ENCODE data around the gene IRAK3. TPM values are rescaled to one million over a fixed set of nuclear protein-coding genes. Genes with fewer than 3 reads are reported as not detected.
A peak's percentile ranks its signal among the peaks of the same experiment; 100 is the strongest.
"Not testable (repeated sequence)": the region's sequence is repeated elsewhere in the genome, so short reads cannot be mapped to it uniquely, and the experiment has no call there.

The IRAK3 gene
- total and polyA plus RNA-seq, 2 experiments from 2014 or later: 1.2 to 8.6 TPM

DNA sequence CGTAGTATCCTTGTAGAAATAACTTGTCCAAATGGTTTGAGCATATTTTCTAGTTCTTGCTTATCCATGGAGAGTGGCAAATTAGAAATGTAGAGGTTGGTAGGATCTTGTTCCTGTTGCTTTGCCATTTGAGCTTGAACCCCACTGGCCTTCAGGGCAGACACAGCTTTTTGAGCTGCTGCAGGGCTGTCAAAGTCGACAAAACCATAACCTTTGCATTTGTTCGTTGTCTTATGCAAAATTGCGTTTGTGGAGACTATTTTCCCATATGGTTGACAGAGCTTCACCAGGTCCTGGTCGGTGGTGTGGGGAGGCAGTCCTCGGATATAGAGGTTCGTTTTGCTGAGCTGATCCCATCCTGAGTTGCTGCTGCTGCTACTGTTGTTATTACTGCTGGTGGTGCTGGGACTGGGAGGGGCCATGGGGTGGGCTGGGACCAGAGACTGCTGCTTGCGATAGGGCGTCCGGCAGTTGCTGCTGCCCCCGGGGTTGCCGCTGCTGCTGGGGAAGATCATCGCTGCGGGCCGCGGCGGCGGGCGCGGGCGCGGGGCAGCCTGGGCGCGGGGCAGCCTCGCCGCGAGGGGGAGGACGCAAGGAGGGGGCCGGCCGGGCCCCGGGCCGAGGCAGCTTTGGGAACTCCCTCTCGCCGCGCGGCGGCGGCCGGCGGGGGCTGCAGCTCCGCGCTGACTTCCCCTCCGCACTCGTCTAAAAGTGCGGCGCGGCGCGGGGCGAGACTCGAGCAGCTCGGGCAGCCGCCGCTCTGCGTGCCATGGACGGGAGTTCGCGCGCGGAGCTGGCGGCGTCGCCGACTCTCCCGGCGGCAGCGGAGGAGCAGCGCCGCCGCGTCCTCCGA, 46.0 kb downstream of the IRAK3 start:
- WGBS (ENCODE audit: low lambda C conversion rate, missing lambda C conversion rate): 6% methylated on average over 37 of the region's 72 CpGs
- not testable (repeated sequence) for H3K27me3 ChIP-seq; H3K9me3 ChIP-seq (ENCODE audit: low read depth); H3K4me1 ChIP-seq (ENCODE audit: insufficient read depth); H3K36me3 ChIP-seq (replicated peaks; ENCODE audit: insufficient read depth, low read depth); H3K9me2 ChIP-seq (replicated peaks; ENCODE audit: insufficient read depth); H3K79me2 ChIP-seq; H4K20me1 ChIP-seq (ENCODE audit: insufficient read depth, poor library complexity, severe bottlenecking)
- peak; percentile 76 for DNase-seq (ENCODE audit: low spot score)
- Histone ChIP-seq H3K4me2 (peak overlapping the region; percentile 75), H3K27ac (peak overlapping the region; percentile 34), H2AFZ (peak overlapping the region; percentile 72), H3K4me3 (peak overlapping the region; percentile 62)

DNA sequence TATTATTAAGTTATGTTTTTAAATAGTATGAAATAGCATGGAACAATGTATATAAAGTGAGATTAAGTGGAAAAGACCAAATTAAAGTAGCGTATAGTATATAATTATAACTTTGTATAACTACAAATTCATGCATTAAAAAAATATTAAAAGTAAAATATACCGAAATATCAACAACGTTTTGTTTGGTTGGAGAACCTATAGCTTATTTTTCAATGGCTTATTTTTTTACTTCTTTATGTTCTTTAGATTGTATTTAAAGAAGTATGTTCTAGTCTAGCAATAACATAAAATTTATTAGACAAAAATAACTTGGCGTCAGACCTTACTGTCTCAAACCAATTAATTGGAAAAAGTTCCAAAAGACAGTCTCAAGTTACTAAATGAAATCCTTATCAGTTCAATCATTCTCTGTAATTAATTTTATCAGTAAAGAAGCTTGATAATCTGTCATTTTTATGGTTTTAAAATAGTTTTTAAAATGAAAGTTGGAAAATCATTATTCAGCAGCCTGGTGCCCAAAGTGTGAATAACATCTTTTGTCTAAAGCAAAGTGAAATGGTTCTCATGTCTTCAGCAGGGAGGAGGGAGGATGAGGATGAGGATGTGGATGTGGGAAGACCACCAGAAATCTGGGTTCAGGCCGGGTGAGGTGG, 46.7 kb downstream of the IRAK3 start:
- H3K9me3 ChIP-seq (ENCODE audit: low read depth): no peaks in the 10 kb centered on the region
- peak overlapping the region; percentile 62 for H3K4me3 ChIP-seq
- H4K20me1 ChIP-seq (ENCODE audit: insufficient read depth, poor library complexity, severe bottlenecking): no peaks in the 10 kb centered on the region
- H3K9me2 ChIP-seq (replicated peaks; ENCODE audit: insufficient read depth): no peaks in the 10 kb centered on the region
- no peaks in the 10 kb centered on the region for H3K79me2 ChIP-seq
- H2AFZ ChIP-seq: peak overlapping the region; percentile 72
- DNase-seq (ENCODE audit: low spot score): no peak
- H3K36me3 ChIP-seq (replicated peaks; ENCODE audit: insufficient read depth, low read depth): no peaks in the 10 kb centered on the region
- H3K4me2 ChIP-seq: peak overlapping the region; percentile 75
- peaks cover 5% of the 10 kb centered on the region for H3K27me3 ChIP-seq
- peaks cover 4% of the 10 kb centered on the region for H3K4me1 ChIP-seq (ENCODE audit: insufficient read depth)
- H3K27ac ChIP-seq: no peak overlapping the region
- TF ChIP-seq EZH2phosphoT487 (IDR thresholded peaks at IDR 0.05; ENCODE audit: low read depth, severe bottlenecking, unreplicated experiment): no peak
- TF ChIP-seq EZH2 (IDR thresholded peaks at IDR 0.05; ENCODE audit: borderline replicate concordance): no peak
- TF ChIP-seq, protein P1, sequence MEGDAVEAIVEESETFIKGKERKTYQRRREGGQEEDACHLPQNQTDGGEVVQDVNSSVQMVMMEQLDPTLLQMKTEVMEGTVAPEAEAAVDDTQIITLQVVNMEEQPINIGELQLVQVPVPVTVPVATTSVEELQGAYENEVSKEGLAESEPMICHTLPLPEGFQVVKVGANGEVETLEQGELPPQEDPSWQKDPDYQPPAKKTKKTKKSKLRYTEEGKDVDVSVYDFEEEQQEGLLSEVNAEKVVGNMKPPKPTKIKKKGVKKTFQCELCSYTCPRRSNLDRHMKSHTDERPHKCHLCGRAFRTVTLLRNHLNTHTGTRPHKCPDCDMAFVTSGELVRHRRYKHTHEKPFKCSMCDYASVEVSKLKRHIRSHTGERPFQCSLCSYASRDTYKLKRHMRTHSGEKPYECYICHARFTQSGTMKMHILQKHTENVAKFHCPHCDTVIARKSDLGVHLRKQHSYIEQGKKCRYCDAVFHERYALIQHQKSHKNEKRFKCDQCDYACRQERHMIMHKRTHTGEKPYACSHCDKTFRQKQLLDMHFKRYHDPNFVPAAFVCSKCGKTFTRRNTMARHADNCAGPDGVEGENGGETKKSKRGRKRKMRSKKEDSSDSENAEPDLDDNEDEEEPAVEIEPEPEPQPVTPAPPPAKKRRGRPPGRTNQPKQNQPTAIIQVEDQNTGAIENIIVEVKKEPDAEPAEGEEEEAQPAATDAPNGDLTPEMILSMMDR (IDR thresholded peaks at IDR 0.05; ENCODE audit: poor library complexity): no peak
- 44% methylated on average over 5 of the region's 5 CpGs for WGBS (ENCODE audit: low lambda C conversion rate, missing lambda C conversion rate)

DNA sequence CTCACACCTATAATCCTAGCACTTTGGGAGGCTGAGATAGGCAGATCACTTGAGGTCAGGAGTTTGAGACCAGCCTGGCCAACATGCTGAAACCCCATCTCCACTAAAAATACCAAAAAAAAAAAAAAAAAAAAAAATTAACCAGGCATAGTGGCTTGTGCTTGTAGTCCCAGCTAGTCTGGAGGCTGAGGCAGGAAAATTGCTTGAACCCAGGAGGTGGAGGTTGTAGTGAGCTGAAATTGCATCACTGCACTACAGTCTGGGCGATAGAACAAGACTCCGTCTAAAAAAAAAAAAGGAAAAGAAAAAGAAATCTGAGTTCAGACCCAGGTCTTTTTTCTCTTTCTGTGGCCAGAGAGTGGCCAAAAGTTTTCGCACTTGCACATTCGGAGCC, 47.3 kb downstream of the IRAK3 start:
- not testable (repeated sequence) for H3K27me3 ChIP-seq; H3K4me3 ChIP-seq; H3K27ac ChIP-seq; H3K9me3 ChIP-seq (ENCODE audit: low read depth); DNase-seq (ENCODE audit: low spot score); H3K79me2 ChIP-seq; H3K36me3 ChIP-seq (replicated peaks; ENCODE audit: insufficient read depth, low read depth); H3K9me2 ChIP-seq (replicated peaks; ENCODE audit: insufficient read depth); H2AFZ ChIP-seq; H3K4me1 ChIP-seq (ENCODE audit: insufficient read depth); H4K20me1 ChIP-seq (ENCODE audit: insufficient read depth, poor library complexity, severe bottlenecking)
- WGBS (ENCODE audit: low lambda C conversion rate, missing lambda C conversion rate): 98% methylated on average over 4 of the region's 4 CpGs
- H3K4me2 ChIP-seq: peak overlapping the region; percentile 75

DNA sequence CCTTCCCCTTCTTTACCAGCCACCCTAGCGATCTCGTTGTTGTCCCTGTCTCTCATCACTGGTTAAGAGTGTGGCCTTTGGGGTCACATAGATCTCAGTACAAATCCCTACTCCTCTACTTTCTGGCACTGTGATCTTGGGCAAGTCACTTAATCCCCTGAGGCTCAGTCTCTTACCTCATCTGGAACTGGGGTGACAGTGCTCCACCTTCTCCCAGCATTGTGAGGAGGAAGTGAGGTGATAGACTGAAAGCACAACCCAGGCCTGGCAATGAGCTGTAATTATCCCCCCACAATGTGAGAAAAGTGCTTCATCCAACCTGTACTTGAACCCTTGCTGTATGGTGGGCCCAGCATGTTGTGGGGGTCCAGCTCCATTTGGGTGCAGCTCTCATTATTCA, 48.0 kb downstream of the IRAK3 start:
- TF ChIP-seq EZH2 (IDR thresholded peaks at IDR 0.05; ENCODE audit: borderline replicate concordance) (no peak), EZH2phosphoT487 (IDR thresholded peaks at IDR 0.05; ENCODE audit: low read depth, severe bottlenecking, unreplicated experiment) (no peak)
- TF ChIP-seq, protein P1 (IDR thresholded peaks at IDR 0.05; ENCODE audit: poor library complexity): no peak
- Histone ChIP-seq H3K4me1 (ENCODE audit: insufficient read depth) (peaks cover 4% of the 10 kb centered on the region), H3K4me3 (no peak overlapping the region), H3K9me2 (replicated peaks; ENCODE audit: insufficient read depth) (no peaks in the 10 kb centered on the region), H3K4me2 (no peak overlapping the region), H3K36me3 (replicated peaks; ENCODE audit: insufficient read depth, low read depth) (no peaks in the 10 kb centered on the region), H3K27me3 (peaks cover 5% of the 10 kb centered on the region), H3K79me2 (no peaks in the 10 kb centered on the region), H3K9me3 (ENCODE audit: low read depth) (no peaks in the 10 kb centered on the region), H2AFZ (no peak overlapping the region), H4K20me1 (ENCODE audit: insufficient read depth, poor library complexity, severe bottlenecking) (no peaks in the 10 kb centered on the region), H3K27ac (no peak overlapping the region)
- no peak for DNase-seq (ENCODE audit: low spot score)
- 97% methylated on average over 2 of the region's 2 CpGs for WGBS (ENCODE audit: low lambda C conversion rate, missing lambda C conversion rate)
